WTC11 (cell line): ENCODE data around the gene CD207. TPM values are rescaled to one million over a fixed set of nuclear protein-coding genes. Genes with fewer than 3 reads are reported as not detected.

Source experiments
- ATAC-seq: fragments of 200-7000 bp; cut with Tn5 transposase; 2 replicates; pipeline ENCODE4 v1.10.0; 2021; ENCODE audit warnings: mild to moderate bottlenecking, moderate library complexity
- CTCF ChIA-PET: fragments of 300-600 bp; sonication (Branson Sonifier 250); formaldehyde crosslinking; loops from one replicate; lab custom pipeline; 2021; ENCODE audit warnings: antibody characterized with exemption; lab: Charles Lee
- POLR2A ChIA-PET: fragments of 350-600 bp; sonication (Branson Sonifier 250); formaldehyde crosslinking; loops from one replicate; lab custom pipeline; 2021; ENCODE audit warnings: antibody characterized with exemption; lab: Charles Lee
- DNase-seq: peaks from one replicate; pipeline ENCODE4 v3.0.0; 2021; ENCODE audit warnings: low spot score
- H3K27ac Mint-ChIP-seq: 2 replicates; pipeline ENCODE4 v1.8.0; 2021; ENCODE audit warnings: mixed read lengths
- H3K27me3 Mint-ChIP-seq: 2 replicates; pipeline ENCODE4 v1.8.0; 2021; ENCODE audit warnings: low read depth, mild to moderate bottlenecking, moderate library complexity, mixed read lengths
- H3K36me3 Mint-ChIP-seq: 2 replicates; pipeline ENCODE4 v1.8.0; 2021; ENCODE audit warnings: mixed read lengths
- H3K4me1 Mint-ChIP-seq: 2 replicates; pipeline ENCODE4 v1.8.0; 2022; ENCODE audit warnings: mixed read lengths
- H3K4me3 Mint-ChIP-seq: 2 replicates; pipeline ENCODE4 v1.8.0; 2021; ENCODE audit warnings: mild to moderate bottlenecking, moderate library complexity, mixed read lengths
- H3K9me3 Mint-ChIP-seq: 2 replicates; pipeline ENCODE4 v1.8.0; 2021; ENCODE audit warnings: mixed read lengths
- EMX1 ChIP-seq: fragments of 250-450 bp; sonication (Bioruptor Pico); IDR thresholded peaks from 2 replicates; pipeline ENCODE4 v1.8.0; 2021; ENCODE audit warnings: mild to moderate bottlenecking
- FOXP1 ChIP-seq: sonication (generic); formaldehyde crosslinking; IDR thresholded peaks from 2 replicates; pipeline ENCODE4 v1.8.0; 2022; ENCODE audit warnings: missing genetic modification reagents, mild to moderate bottlenecking, moderate library complexity, borderline replicate concordance
- KAT7 ChIP-seq: sonication (generic); formaldehyde crosslinking; IDR thresholded peaks from 2 replicates; pipeline ENCODE4 v1.8.1; 2023; ENCODE audit warnings: missing genetic modification reagents, mild to moderate bottlenecking, borderline replicate concordance
- NFE2L1 ChIP-seq: sonication (generic); formaldehyde crosslinking; IDR thresholded peaks from 2 replicates; pipeline ENCODE4 v1.8.1; 2023; ENCODE audit warnings: missing genetic modification reagents
- NFYB ChIP-seq: sonication (generic); formaldehyde crosslinking; conservative IDR thresholded peaks from 2 replicates; pipeline ENCODE4 v1.8.0; 2022; ENCODE audit warnings: low read depth, missing genetic modification reagents
- NR2C2 ChIP-seq: sonication (generic); formaldehyde crosslinking; IDR thresholded peaks from 2 replicates; pipeline ENCODE4 v1.8.0; 2022; ENCODE audit warnings: mild to moderate bottlenecking, missing genetic modification reagents
- NR3C1 ChIP-seq: sonication (generic); formaldehyde crosslinking; conservative IDR thresholded peaks from 2 replicates; pipeline ENCODE4 v1.8.1; 2023; ENCODE audit warnings: low read depth, mild to moderate bottlenecking, missing genetic modification reagents
- PRRX2 ChIP-seq: fragments of 250-450 bp; sonication (Bioruptor Pico); IDR thresholded peaks from 2 replicates; pipeline ENCODE4 v1.8.0; 2021; ENCODE audit warnings: mild to moderate bottlenecking
- RELA ChIP-seq: sonication (generic); formaldehyde crosslinking; IDR thresholded peaks from 2 replicates; pipeline ENCODE4 v1.8.1; 2022; ENCODE audit warnings: missing genetic modification reagents, mild to moderate bottlenecking, borderline replicate concordance
- SP1 ChIP-seq: sonication (generic); formaldehyde crosslinking; conservative IDR thresholded peaks from 2 replicates; pipeline ENCODE4 v1.8.1; 2022; ENCODE audit warnings: missing genetic modification reagents
- ZNF121 ChIP-seq: sonication (generic); formaldehyde crosslinking; IDR thresholded peaks from 2 replicates; pipeline ENCODE4 v1.8.0; 2023; ENCODE audit warnings: missing genetic modification reagents
- ZNF396 ChIP-seq: fragments of 250-450 bp; sonication (Bioruptor Pico); IDR thresholded peaks from 2 replicates; pipeline ENCODE4 v1.8.0; 2021; ENCODE audit warnings: mild to moderate bottlenecking, moderate library complexity, borderline replicate concordance
- total RNA-seq: library from RNA; stranded (reverse); gene quantifications from 3 replicates; pipeline ENCODE4 v1.2.3, GENCODE V29; 2021
- TF ChIP-seq, protein P1 (sequence below): sonication (generic); formaldehyde crosslinking; IDR thresholded peaks from 2 replicates; pipeline ENCODE4 v1.8.1; 2022; ENCODE audit warnings: mild to moderate bottlenecking, moderate library complexity, missing genetic modification reagents
- TF ChIP-seq, protein P2 (sequence below): sonication (generic); formaldehyde crosslinking; IDR thresholded peaks from 2 replicates; pipeline ENCODE4 v1.8.1; 2023; ENCODE audit warnings: mild to moderate bottlenecking, missing genetic modification reagents, borderline replicate concordance
- TF ChIP-seq, protein P3 (sequence below): fragments of 250-450 bp; sonication (Bioruptor Pico); IDR thresholded peaks from 2 replicates; pipeline ENCODE4 v1.9.0; 2021; ENCODE audit warnings: mild to moderate bottlenecking
- TF ChIP-seq, protein P4 (sequence below): sonication (generic); formaldehyde crosslinking; IDR thresholded peaks from 2 replicates; pipeline ENCODE4 v1.8.0; 2022; ENCODE audit warnings: mild to moderate bottlenecking, missing genetic modification reagents
- TF ChIP-seq, protein P5 (sequence below): sonication (generic); formaldehyde crosslinking; IDR thresholded peaks from 2 replicates; pipeline ENCODE4 v1.8.1; 2022; ENCODE audit warnings: low read depth, missing genetic modification reagents, borderline replicate concordance
- TF ChIP-seq, protein P6 (sequence below): sonication (generic); formaldehyde crosslinking; IDR thresholded peaks from 2 replicates; pipeline ENCODE4 v1.8.0; 2023; ENCODE audit warnings: missing genetic modification reagents

CD207 gene
- total RNA-seq, 1 experiment from 2014 or later: not detected

DNA sequence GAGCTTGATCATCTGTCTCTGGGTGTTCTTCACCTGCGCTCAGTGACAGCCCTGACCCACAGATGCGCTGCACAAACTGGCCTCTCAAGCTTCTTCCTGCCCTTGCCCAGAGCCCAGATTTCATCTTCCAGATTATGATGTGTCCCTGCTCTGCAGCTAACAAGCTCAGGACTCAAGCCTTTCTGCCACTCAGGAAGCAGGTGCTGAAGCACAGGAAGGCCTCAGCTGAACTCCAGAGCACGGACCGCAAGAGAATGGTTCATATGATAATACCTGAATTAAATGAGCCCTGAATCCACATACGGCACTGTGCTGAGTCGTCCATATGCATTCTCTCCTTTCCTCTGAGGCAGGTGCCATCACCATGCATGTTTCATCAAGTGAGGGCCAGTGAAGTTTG, 3.8 kb downstream of the CD207 start (continued):
- no peak for TF ChIP-seq ZNF121 (CRISPR knock-in tag)
- no peak for TF ChIP-seq KAT7 (CRISPR knock-in tag)

DNA sequence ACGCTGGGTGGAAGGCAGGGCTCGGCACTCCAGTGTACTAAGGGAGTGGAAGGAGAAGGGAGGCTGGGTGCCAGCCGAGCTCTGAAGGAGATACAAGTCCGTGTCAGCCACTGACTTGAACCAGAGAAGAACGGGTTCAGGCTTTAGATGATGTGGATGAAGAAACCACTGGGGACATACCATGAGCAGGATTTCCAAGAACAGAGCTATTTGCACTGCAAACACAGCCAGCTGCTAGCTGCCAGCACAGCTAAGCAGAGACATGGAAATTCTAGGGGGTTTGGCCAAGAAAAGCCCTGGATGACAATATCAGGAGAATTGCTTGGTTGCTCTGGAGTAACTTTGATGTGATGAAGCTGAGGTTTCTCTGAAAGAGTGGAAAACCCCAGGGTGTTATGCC, 5.2 kb downstream of the CD207 start:
- H3K4me1 Mint-ChIP-seq: peaks cover 15% of the 10 kb centered on the region
- CTCF ChIA-PET: no interaction called here

DNA sequence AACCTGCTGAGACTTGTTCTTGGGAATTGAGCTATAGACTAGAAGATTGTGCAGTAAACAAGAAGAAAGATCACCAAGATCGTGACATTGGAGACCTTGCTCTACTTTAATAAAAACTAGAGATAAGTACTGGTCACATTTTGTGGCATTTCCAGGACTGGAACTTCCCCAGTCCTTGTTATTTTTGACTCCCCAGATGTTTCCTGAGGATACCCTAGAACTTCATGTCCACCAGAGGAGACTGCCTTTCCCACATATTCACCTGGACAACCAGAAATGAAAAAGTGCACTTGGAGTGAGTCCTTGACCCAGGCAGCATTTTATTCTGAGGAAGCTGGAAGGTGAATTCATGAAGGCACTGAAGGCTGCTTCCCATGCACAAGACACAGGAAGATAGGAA, 5.7 kb downstream of the CD207 start:
- Mint-ChIP-seq H3K27me3 (peaks cover 31% of the 10 kb centered on the region), H3K4me3 (no peak overlapping the region), H3K9me3 (peaks cover 6% of the 10 kb centered on the region; the same call in 1 of the 2 replicates), H3K27ac (no peak overlapping the region), H3K36me3 (no peaks in the 10 kb centered on the region), H3K4me1 (peaks cover 15% of the 10 kb centered on the region)
- CTCF ChIA-PET: no interaction called here
- no peak for DNase-seq
- POLR2A ChIA-PET: no interaction called here
- no peak for ATAC-seq
- no peak for TF ChIP-seq NFE2L1 (CRISPR knock-in tag)
- TF ChIP-seq RELA (CRISPR knock-in tag): no peak
- TF ChIP-seq NR3C1 (CRISPR knock-in tag): no peak
- no peak for TF ChIP-seq NR2C2 (CRISPR knock-in tag)
- no peak for TF ChIP-seq SP1 (CRISPR knock-in tag)
- TF ChIP-seq, protein P1, sequence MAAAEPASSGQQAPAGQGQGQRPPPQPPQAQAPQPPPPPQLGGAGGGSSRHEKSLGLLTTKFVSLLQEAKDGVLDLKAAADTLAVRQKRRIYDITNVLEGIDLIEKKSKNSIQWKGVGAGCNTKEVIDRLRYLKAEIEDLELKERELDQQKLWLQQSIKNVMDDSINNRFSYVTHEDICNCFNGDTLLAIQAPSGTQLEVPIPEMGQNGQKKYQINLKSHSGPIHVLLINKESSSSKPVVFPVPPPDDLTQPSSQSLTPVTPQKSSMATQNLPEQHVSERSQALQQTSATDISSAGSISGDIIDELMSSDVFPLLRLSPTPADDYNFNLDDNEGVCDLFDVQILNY: no peak
- no peak for TF ChIP-seq FOXP1 (CRISPR knock-in tag)
- TF ChIP-seq, protein P2, sequence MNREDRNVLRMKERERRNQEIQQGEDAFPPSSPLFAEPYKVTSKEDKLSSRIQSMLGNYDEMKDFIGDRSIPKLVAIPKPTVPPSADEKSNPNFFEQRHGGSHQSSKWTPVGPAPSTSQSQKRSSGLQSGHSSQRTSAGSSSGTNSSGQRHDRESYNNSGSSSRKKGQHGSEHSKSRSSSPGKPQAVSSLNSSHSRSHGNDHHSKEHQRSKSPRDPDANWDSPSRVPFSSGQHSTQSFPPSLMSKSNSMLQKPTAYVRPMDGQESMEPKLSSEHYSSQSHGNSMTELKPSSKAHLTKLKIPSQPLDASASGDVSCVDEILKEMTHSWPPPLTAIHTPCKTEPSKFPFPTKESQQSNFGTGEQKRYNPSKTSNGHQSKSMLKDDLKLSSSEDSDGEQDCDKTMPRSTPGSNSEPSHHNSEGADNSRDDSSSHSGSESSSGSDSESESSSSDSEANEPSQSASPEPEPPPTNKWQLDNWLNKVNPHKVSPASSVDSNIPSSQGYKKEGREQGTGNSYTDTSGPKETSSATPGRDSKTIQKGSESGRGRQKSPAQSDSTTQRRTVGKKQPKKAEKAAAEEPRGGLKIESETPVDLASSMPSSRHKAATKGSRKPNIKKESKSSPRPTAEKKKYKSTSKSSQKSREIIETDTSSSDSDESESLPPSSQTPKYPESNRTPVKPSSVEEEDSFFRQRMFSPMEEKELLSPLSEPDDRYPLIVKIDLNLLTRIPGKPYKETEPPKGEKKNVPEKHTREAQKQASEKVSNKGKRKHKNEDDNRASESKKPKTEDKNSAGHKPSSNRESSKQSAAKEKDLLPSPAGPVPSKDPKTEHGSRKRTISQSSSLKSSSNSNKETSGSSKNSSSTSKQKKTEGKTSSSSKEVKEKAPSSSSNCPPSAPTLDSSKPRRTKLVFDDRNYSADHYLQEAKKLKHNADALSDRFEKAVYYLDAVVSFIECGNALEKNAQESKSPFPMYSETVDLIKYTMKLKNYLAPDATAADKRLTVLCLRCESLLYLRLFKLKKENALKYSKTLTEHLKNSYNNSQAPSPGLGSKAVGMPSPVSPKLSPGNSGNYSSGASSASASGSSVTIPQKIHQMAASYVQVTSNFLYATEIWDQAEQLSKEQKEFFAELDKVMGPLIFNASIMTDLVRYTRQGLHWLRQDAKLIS (CRISPR knock-in tag): no peak
- TF ChIP-seq, protein P3, sequence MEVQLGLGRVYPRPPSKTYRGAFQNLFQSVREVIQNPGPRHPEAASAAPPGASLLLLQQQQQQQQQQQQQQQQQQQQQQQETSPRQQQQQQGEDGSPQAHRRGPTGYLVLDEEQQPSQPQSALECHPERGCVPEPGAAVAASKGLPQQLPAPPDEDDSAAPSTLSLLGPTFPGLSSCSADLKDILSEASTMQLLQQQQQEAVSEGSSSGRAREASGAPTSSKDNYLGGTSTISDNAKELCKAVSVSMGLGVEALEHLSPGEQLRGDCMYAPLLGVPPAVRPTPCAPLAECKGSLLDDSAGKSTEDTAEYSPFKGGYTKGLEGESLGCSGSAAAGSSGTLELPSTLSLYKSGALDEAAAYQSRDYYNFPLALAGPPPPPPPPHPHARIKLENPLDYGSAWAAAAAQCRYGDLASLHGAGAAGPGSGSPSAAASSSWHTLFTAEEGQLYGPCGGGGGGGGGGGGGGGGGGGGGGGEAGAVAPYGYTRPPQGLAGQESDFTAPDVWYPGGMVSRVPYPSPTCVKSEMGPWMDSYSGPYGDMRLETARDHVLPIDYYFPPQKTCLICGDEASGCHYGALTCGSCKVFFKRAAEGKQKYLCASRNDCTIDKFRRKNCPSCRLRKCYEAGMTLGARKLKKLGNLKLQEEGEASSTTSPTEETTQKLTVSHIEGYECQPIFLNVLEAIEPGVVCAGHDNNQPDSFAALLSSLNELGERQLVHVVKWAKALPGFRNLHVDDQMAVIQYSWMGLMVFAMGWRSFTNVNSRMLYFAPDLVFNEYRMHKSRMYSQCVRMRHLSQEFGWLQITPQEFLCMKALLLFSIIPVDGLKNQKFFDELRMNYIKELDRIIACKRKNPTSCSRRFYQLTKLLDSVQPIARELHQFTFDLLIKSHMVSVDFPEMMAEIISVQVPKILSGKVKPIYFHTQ (CRISPR knock-in tag): no peak

More for the DNA sequence above, 5.2 kb downstream of the CD207 start:
- peaks cover 33% of the 10 kb centered on the region for H3K27me3 Mint-ChIP-seq
- ATAC-seq: no peak
- H3K36me3 Mint-ChIP-seq: no peaks in the 10 kb centered on the region
- TF ChIP-seq, protein P4, sequence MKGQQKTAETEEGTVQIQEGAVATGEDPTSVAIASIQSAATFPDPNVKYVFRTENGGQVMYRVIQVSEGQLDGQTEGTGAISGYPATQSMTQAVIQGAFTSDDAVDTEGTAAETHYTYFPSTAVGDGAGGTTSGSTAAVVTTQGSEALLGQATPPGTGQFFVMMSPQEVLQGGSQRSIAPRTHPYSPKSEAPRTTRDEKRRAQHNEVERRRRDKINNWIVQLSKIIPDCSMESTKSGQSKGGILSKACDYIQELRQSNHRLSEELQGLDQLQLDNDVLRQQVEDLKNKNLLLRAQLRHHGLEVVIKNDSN (CRISPR knock-in tag): no peak
- TF ChIP-seq NFYB (CRISPR knock-in tag) (no peak), ZNF396 (no peak), NR2C2 (CRISPR knock-in tag) (no peak), EMX1 (no peak), PRRX2 (CRISPR knock-in tag) (no peak), SP1 (CRISPR knock-in tag) (no peak)
- TF ChIP-seq, protein P5, sequence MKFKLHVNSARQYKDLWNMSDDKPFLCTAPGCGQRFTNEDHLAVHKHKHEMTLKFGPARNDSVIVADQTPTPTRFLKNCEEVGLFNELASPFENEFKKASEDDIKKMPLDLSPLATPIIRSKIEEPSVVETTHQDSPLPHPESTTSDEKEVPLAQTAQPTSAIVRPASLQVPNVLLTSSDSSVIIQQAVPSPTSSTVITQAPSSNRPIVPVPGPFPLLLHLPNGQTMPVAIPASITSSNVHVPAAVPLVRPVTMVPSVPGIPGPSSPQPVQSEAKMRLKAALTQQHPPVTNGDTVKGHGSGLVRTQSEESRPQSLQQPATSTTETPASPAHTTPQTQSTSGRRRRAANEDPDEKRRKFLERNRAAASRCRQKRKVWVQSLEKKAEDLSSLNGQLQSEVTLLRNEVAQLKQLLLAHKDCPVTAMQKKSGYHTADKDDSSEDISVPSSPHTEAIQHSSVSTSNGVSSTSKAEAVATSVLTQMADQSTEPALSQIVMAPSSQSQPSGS (CRISPR knock-in tag): no peak
- TF ChIP-seq, protein P3 (CRISPR knock-in tag): no peak
- TF ChIP-seq, protein P6, sequence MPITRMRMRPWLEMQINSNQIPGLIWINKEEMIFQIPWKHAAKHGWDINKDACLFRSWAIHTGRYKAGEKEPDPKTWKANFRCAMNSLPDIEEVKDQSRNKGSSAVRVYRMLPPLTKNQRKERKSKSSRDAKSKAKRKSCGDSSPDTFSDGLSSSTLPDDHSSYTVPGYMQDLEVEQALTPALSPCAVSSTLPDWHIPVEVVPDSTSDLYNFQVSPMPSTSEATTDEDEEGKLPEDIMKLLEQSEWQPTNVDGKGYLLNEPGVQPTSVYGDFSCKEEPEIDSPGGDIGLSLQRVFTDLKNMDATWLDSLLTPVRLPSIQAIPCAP (CRISPR knock-in tag): no peak
- DNase-seq: no peak
- peaks cover 6% of the 10 kb centered on the region; the same call in 1 of the 2 replicates for H3K9me3 Mint-ChIP-seq
- POLR2A ChIA-PET: no interaction called here
- no peak overlapping the region for H3K4me3 Mint-ChIP-seq
- H3K27ac Mint-ChIP-seq: no peak overlapping the region
